Natural killer cell (primary cell): ENCODE results near the gene AHRR. TPM values are rescaled to one million over a fixed set of nuclear protein-coding genes. Genes with fewer than 3 reads are reported as not detected.

Experiments
- ATAC-seq, 3 donors: fragments of 150-1000 bp in 2 of 3; fragments of 200-7000 bp in 1 of 3; cut with Tn5 transposase; 1 replicate in 1 of 3; 2 replicates in 2 of 3; pipeline ENCODE4 v1.10.0; 2021; ENCODE audit warnings: mild to moderate bottlenecking in 2 of 3, moderate library complexity in 2 of 3
- DNase-seq, 2 donors: peaks; one replicate each; pipeline versions ENCODE4 v3.0.0 to v3.0.0-alpha.2; 2013 to 2021; ENCODE audit warnings: mixed read lengths in 1 of 2
- H3K27ac ChIP-seq: one replicate; pipeline ENCODE4 v1.5.1; 2013; ENCODE audit warnings: mild to moderate bottlenecking, low read length
- H3K27me3 ChIP-seq: one replicate; pipeline ENCODE4 v1.6.1; 2013; ENCODE audit warnings: low read length; ENCODE audit not compliant: control insufficient read depth, insufficient read depth
- H3K36me3 ChIP-seq: one replicate; pipeline ENCODE4 v1.6.1; 2013; ENCODE audit warnings: low read length; ENCODE audit not compliant: control insufficient read depth, insufficient read depth
- H3K4me1 ChIP-seq: one replicate; pipeline ENCODE4 v1.6.1; 2013; ENCODE audit warnings: low read length; ENCODE audit not compliant: control insufficient read depth, insufficient read depth
- H3K4me3 ChIP-seq: one replicate; pipeline ENCODE4 v1.5.1; 2013; ENCODE audit warnings: low read length
- H3K9me3 ChIP-seq: one replicate; pipeline ENCODE4 v1.6.1; 2013; ENCODE audit warnings: low read length; ENCODE audit not compliant: control insufficient read depth, insufficient read depth
- H3K27ac Mint-ChIP-seq, 2 donors: one replicate each; pipeline ENCODE4 v1.8.0; 2022; ENCODE audit warnings: mild to moderate bottlenecking in 2 of 2, mixed read lengths in 2 of 2, moderate library complexity in 1 of 2
- H3K27me3 Mint-ChIP-seq, 2 donors: one replicate each; pipeline ENCODE4 v1.8.0; 2022; ENCODE audit warnings: low read depth in 2 of 2, mixed read lengths in 2 of 2
- H3K36me3 Mint-ChIP-seq: one replicate; pipeline ENCODE4 v1.8.0; 2022; ENCODE audit warnings: mixed read lengths
- H3K4me1 Mint-ChIP-seq, 2 donors: one replicate each; pipeline ENCODE4 v1.8.0; 2022; ENCODE audit warnings: mixed read lengths in 2 of 2
- H3K4me3 Mint-ChIP-seq: one replicate; pipeline ENCODE4 v1.8.0; 2022; ENCODE audit warnings: mild to moderate bottlenecking, moderate library complexity, mixed read lengths
- H3K9me3 Mint-ChIP-seq, 2 donors: one replicate each; pipeline ENCODE4 v1.8.0; 2022; ENCODE audit warnings: mixed read lengths in 2 of 2
- CTCF ChIP-seq: fragments of 200-600 bp; IDR thresholded peaks from one replicate; pipeline ENCODE4 v1.8.0; 2022; ENCODE audit warnings: antibody characterized with exemption
- WGBS: methylation state at CpG from one replicate; pipeline ENCODE4 v1.1.7; 2013; ENCODE audit warnings: missing lambda C conversion rate; ENCODE audit not compliant: insufficient coverage; 5-methylcytosine and 5-hydroxymethylcytosine counted together
- intact Hi-C: fragments of 100-400 bp; cut with micrococcal nuclease; formaldehyde crosslinking; loops from one replicate; pipeline ENCODE4 v1.14.2; 2022
- total RNA-seq, 4 donors: library from RNA; stranded (reverse); fragments of 120-200 nt in 1 of 4; gene quantifications; one replicate each; pipeline versions ENCODE4 v1.2.3 to v1.2.4, GENCODE V29; 2013 to 2022

AHRR gene
- total RNA-seq, 3 donors from 2014 or later (not counting 1 experiment from before 2014, with no cell fraction given) = 0.88 to 1.4 (median 1.2) TPM

DNA sequence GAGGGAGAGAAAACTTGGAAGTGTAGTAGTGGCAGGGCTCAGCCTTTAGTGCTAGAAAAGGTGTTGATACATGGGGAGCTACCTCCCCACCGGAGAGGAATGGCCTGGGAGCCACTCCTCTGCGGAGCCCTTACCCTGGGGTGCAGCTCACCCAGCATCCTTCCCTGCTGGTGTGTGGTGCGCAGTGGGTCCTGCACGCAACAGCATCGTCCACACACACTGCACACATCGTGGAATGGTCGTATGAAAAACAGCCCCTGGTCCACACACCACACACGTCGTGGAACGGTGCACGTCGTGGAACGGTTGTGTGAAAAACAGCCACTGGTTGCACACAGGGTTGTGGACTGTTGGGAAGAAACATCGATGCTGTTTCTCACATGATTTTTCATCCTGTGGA, 16.1 kb upstream of the AHRR start:
- WGBS = 96% methylated on average over 14 of the region's 14 CpGs
- Histone ChIP-seq H3K4me1 (no peaks in the 10 kb centered on the region), H3K4me3 (no peak overlapping the region), H3K27ac (no peak overlapping the region), H3K36me3 (peaks cover 32% of the 10 kb centered on the region), H3K9me3 (no peaks in the 10 kb centered on the region), H3K27me3 (no peaks in the 10 kb centered on the region)
- H3K36me3 Mint-ChIP-seq = no peaks in the 10 kb centered on the region
- intact Hi-C loops = no loop called here
- H3K4me3 Mint-ChIP-seq = no peak overlapping the region
- no peak for TF ChIP-seq CTCF
- DNase-seq = no peak
- H3K9me3 Mint-ChIP-seq = no peaks in the 10 kb centered on the region
- H3K27ac Mint-ChIP-seq = no peak overlapping the region
- no peaks in the 10 kb centered on the region for H3K27me3 Mint-ChIP-seq
- H3K4me1 Mint-ChIP-seq = peaks cover 15 to 22% of the 10 kb centered on the region in 2 donors
- ATAC-seq = no peak

GRCh38 chr5:306011-306805, 15.3 kb upstream of the AHRR start:
- ATAC-seq = no peak
- 97% methylated on average over 28 of the region's 28 CpGs for WGBS
- H3K36me3 Mint-ChIP-seq = no peaks in the 10 kb centered on the region
- no peak for TF ChIP-seq CTCF
- H3K9me3 ChIP-seq = no peaks in the 10 kb centered on the region
- H3K4me3 Mint-ChIP-seq = no peak overlapping the region
- intact Hi-C loops = no loop called here
- no peaks in the 10 kb centered on the region for H3K27me3 ChIP-seq
- H3K27me3 Mint-ChIP-seq = no peaks in the 10 kb centered on the region
- no peak for DNase-seq
- H3K36me3 ChIP-seq = peaks cover 34% of the 10 kb centered on the region
- no peaks in the 10 kb centered on the region for H3K9me3 Mint-ChIP-seq
- no peaks in the 10 kb centered on the region for H3K4me1 ChIP-seq
- no peak overlapping the region for H3K4me3 ChIP-seq
- no peak overlapping the region for H3K27ac Mint-ChIP-seq
- H3K27ac ChIP-seq = no peak overlapping the region
- H3K4me1 Mint-ChIP-seq = peaks cover 10 to 18% of the 10 kb centered on the region in 2 donors

DNA sequence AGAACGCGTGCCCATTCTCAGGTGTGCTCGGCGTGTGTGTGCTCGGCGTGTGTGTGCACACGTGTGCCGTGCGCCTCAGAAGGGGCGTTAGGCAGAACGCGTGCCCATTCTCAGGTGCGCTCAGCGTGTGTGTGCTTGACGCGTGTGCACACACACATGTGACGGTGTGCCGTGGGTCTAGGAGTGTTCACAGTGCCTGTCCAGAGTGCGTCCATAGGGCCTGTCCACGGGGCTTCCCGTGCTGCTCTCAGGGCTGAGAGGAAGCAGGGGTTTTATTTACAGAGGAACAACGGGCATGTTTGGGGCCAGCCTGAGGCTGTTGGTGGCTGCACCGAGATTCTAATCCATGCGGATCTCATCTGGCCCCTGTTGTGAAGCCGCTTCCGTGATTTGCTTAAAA, 14.2 kb upstream of the AHRR start:
- ATAC-seq = no peak

More for the DNA sequence above, 14.2 kb upstream of the AHRR start:
- Histone ChIP-seq H3K4me3 (no peak overlapping the region), H3K27ac (no peak overlapping the region), H3K36me3 (peaks cover 34% of the 10 kb centered on the region), H3K4me1 (no peaks in the 10 kb centered on the region), H3K9me3 (no peaks in the 10 kb centered on the region), H3K27me3 (no peaks in the 10 kb centered on the region)
- Mint-ChIP-seq H3K4me1 (peaks cover 5 to 11% of the 10 kb centered on the region in 2 donors), H3K9me3 (no peaks in the 10 kb centered on the region), H3K27ac (no peak overlapping the region), H3K27me3 (no peaks in the 10 kb centered on the region), H3K4me3 (no peak overlapping the region), H3K36me3 (no peaks in the 10 kb centered on the region)
- intact Hi-C loops = no loop called here
- TF ChIP-seq CTCF = no peak
- WGBS = 97% methylated on average over 26 of the region's 26 CpGs
- DNase-seq = no peak
